Caco-2 (cell line): ENCODE results near the gene SORBS2. TPM values are rescaled to one million over a fixed set of nuclear protein-coding genes. Genes with fewer than 3 reads are reported as not detected.

ENCODE experiments used
- BruUV-seq: library from RNA; stranded (reverse); fragments of 400-500 nt; replicated peaks from 2 replicates; lab custom pipeline; 2021; lab: Mats Ljungman, UMichigan
- CTCF ChIA-PET: fragments of 300-600 bp; sonication (Branson Sonifier 250); formaldehyde crosslinking; loops from one replicate; lab custom pipeline; 2022; ENCODE audit warnings: antibody characterized with exemption; lab: Charles Lee
- POLR2A ChIA-PET: fragments of 300-600 bp; sonication (Branson Sonifier 250); formaldehyde crosslinking; loops from one replicate; lab custom pipeline; 2022; ENCODE audit warnings: antibody characterized with exemption; lab: Charles Lee
- DNase-seq, 2 experiments: peaks; one replicate each; pipeline versions ENCODE4 v3.0.0 to v3.0.0-alpha.2; 2020 to 2022
- H3K27me3 ChIP-seq: replicated peaks from 2 replicates; pipeline ENCODE4 v1.6.0; 2011; ENCODE audit warnings: low read length; ENCODE audit not compliant: control insufficient read depth, insufficient read depth
- H3K36me3 ChIP-seq: 2 replicates; pipeline ENCODE4 v1.5.1; 2011; ENCODE audit warnings: low read length; ENCODE audit not compliant: control insufficient read depth, insufficient read depth
- H3K4me1 ChIP-seq: fragments of 250-450 bp; sonication (Bioruptor Pico); 2 replicates; pipeline ENCODE4 v1.5.1; 2020; ENCODE audit warnings: mild to moderate bottlenecking
- H3K4me3 ChIP-seq: 2 replicates; pipeline ENCODE4 v1.5.1; 2011; ENCODE audit warnings: low read depth, mild to moderate bottlenecking, control low read depth, low read length
- H3K9me3 ChIP-seq: fragments of 250-450 bp; sonication (Bioruptor Pico); 2 replicates; pipeline ENCODE4 v1.5.1; 2020; ENCODE audit warnings: mild to moderate bottlenecking, moderate library complexity
- H3K27ac Mint-ChIP-seq: one replicate; pipeline ENCODE4 v1.8.0; 2022; ENCODE audit warnings: mixed read lengths; ENCODE audit not compliant: unreplicated experiment
- H3K27me3 Mint-ChIP-seq: one replicate; pipeline ENCODE4 v1.8.0; 2022; ENCODE audit warnings: mixed read lengths; ENCODE audit not compliant: insufficient read depth, unreplicated experiment
- H3K36me3 Mint-ChIP-seq: one replicate; pipeline ENCODE4 v1.8.0; 2022; ENCODE audit warnings: mild to moderate bottlenecking, mixed read lengths; ENCODE audit not compliant: insufficient read depth, unreplicated experiment
- H3K4me1 Mint-ChIP-seq: one replicate; pipeline ENCODE4 v1.8.0; 2022; ENCODE audit warnings: low read depth, mixed read lengths; ENCODE audit not compliant: unreplicated experiment
- H3K4me3 Mint-ChIP-seq: one replicate; pipeline ENCODE4 v1.8.0; 2022; ENCODE audit warnings: mild to moderate bottlenecking, moderate library complexity, mixed read lengths; ENCODE audit not compliant: unreplicated experiment
- H3K9me3 Mint-ChIP-seq: one replicate; pipeline ENCODE4 v1.8.0; 2022; ENCODE audit warnings: mixed read lengths; ENCODE audit not compliant: unreplicated experiment
- CTCF ChIP-seq, 2 experiments: fragments of 200-600 bp in 1 of 2; IDR thresholded peaks; 1 replicate in 1 of 2; 2 replicates in 1 of 2; pipeline versions ENCODE4 v1.5.1 to v1.8.0; 2011 to 2022; ENCODE audit warnings: antibody characterized with exemption in 1 of 2, control low read depth in 1 of 2, inconsistent platforms in 1 of 2, low read depth in 1 of 2, low read length in 1 of 2, mild to moderate bottlenecking in 1 of 2, moderate library complexity in 1 of 2; ENCODE audit not compliant: insufficient read depth in 1 of 2, severe bottlenecking in 1 of 2, unreplicated experiment in 1 of 2
- intact Hi-C: fragments of 100-400 bp; cut with micrococcal nuclease; formaldehyde crosslinking; loops from one replicate; pipeline ENCODE4 v1.10.0; 2022; ENCODE audit not compliant: unreplicated experiment
- total RNA-seq: library from RNA; stranded (reverse); gene quantifications from 2 replicates; pipeline ENCODE4 v1.2.3, GENCODE V29; 2022

The SORBS2 gene
- total RNA-seq, 1 experiment from 2014 or later = 47.7 TPM

GRCh38 chr4:185810746-185811508 lies 1.1 kb downstream of the SORBS2 start:
- Histone ChIP-seq H3K36me3 (no peaks in the 10 kb centered on the region), H3K9me3 (no peaks in the 10 kb centered on the region), H3K4me1 (peaks cover 13% of the 10 kb centered on the region), H3K27me3 (no peaks in the 10 kb centered on the region), H3K4me3 (peak overlapping the region; percentile 55)
- intact Hi-C loops = loop anchor here (1.0 to 2.0 kb wide), 4 partner anchors 19 to 210 kb away; no protein-coding TSS in a partner anchor
- BruUV-seq = TSS peak; percentile 89
- Mint-ChIP-seq H3K27me3 (no peaks in the 10 kb centered on the region), H3K36me3 (peaks cover 4% of the 10 kb centered on the region), H3K4me1 (peaks cover 26% of the 10 kb centered on the region), H3K27ac (peak overlapping the region; percentile 93), H3K9me3 (no peaks in the 10 kb centered on the region), H3K4me3 (peak overlapping the region; percentile 90)
- POLR2A ChIA-PET = interaction anchor here (0.6 to 1.4 kb wide), 3 partner anchors 13 to 19 kb away, joined by 3 to 13 read pairs (median 3); no protein-coding TSS in a partner anchor
- peak in 1 of 2 experiments; percentile 52 for DNase-seq
- CTCF ChIA-PET = no interaction called here
- no peak for TF ChIP-seq CTCF (IDR thresholded peaks at IDR 0.05; ENCODE audit: insufficient read depth in 1 of 2, low read depth in 1 of 2, low read length in 1 of 2, severe bottlenecking in 1 of 2, unreplicated experiment in 1 of 2)

GRCh38 chr4:185809533-185810071 lies 2.4 kb downstream of the SORBS2 start:
- peaks cover 16% of the 10 kb centered on the region for H3K4me1 ChIP-seq
- intact Hi-C loops = loop anchor here (2.0 kb wide), 2 partner anchors 97 to 159 kb away; no protein-coding TSS in a partner anchor
- no peak for DNase-seq
- no peaks in the 10 kb centered on the region for H3K27me3 ChIP-seq
- ChIA-PET POLR2A (no interaction called here), CTCF (interaction anchor here (1.4 kb wide), 1 partner anchor 212 kb away, joined by 3 read pairs; no protein-coding TSS in a partner anchor)
- H3K9me3 ChIP-seq = no peaks in the 10 kb centered on the region
- H3K27me3 Mint-ChIP-seq = no peaks in the 10 kb centered on the region
- peaks cover 32% of the 10 kb centered on the region for H3K4me1 Mint-ChIP-seq
- no peak for TF ChIP-seq CTCF (IDR thresholded peaks at IDR 0.05; ENCODE audit: insufficient read depth in 1 of 2, low read depth in 1 of 2, low read length in 1 of 2, severe bottlenecking in 1 of 2, unreplicated experiment in 1 of 2)
- H3K9me3 Mint-ChIP-seq = no peaks in the 10 kb centered on the region
- peak overlapping the region; percentile 8 for H3K27ac Mint-ChIP-seq
- no peaks in the 10 kb centered on the region for H3K36me3 ChIP-seq
- peak overlapping the region; percentile 55 for H3K4me3 ChIP-seq
- no TSS peak for BruUV-seq
- H3K4me3 Mint-ChIP-seq = peak overlapping the region; percentile 90
- H3K36me3 Mint-ChIP-seq = peaks cover under 1% of the 10 kb centered on the region

- peak overlapping the region; percentile 55 for H3K4me3 ChIP-seq
- POLR2A ChIA-PET = no interaction called here
- DNase-seq = no peak
- H3K4me3 Mint-ChIP-seq = peak overlapping the region; percentile 90
- peaks cover 32% of the 10 kb centered on the region for H3K4me1 Mint-ChIP-seq
- H3K27me3 Mint-ChIP-seq = no peaks in the 10 kb centered on the region
- H3K36me3 ChIP-seq = no peaks in the 10 kb centered on the region
- H3K4me1 ChIP-seq = peaks cover 16% of the 10 kb centered on the region
- H3K36me3 Mint-ChIP-seq = no peaks in the 10 kb centered on the region
- no peaks in the 10 kb centered on the region for H3K27me3 ChIP-seq
- TF ChIP-seq CTCF (IDR thresholded peaks at IDR 0.05; ENCODE audit: insufficient read depth in 1 of 2, low read depth in 1 of 2, low read length in 1 of 2, severe bottlenecking in 1 of 2, unreplicated experiment in 1 of 2) = no peak
- peak overlapping the region; percentile 8 for H3K27ac Mint-ChIP-seq
- intact Hi-C loops = no loop called here
- no peaks in the 10 kb centered on the region for H3K9me3 Mint-ChIP-seq
- CTCF ChIA-PET = interaction anchor here (1.4 kb wide), 1 partner anchor 213 kb away, joined by 3 read pairs; no protein-coding TSS in a partner anchor
- H3K9me3 ChIP-seq = no peaks in the 10 kb centered on the region
- no TSS peak for BruUV-seq
Observed at GRCh38 chr4:185809121-185809520, 2.9 kb downstream of the SORBS2 start.
